ENCODE measurements around the gene TMEM270. TPM values are rescaled to one million over a fixed set of nuclear protein-coding genes. Genes with fewer than 3 reads are reported as not detected.

The TMEM270 gene
- polyA plus RNA-seq, 1 donor from 2014 or later, result not detected

DNA sequence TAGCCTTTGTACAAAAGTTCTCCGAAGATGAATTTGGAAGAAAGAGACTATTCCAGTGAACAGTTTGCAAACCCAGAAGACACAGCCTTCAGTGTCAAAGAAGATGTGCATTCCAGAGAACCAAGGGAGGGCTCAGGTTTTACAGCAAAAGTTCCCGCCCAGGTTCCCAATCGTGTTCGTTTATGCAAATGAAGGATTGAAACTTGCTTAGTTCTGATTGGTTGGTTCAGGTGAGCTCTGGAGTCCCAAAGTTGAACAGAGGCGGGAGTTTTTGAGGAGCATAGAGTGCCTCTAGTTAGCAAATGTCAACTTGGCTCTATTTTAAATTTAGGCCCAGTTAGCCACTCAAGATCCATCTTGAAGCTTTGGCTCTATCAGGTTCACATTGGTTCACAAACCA lies 51.3 kb downstream of the TMEM270 start:
- Histone ChIP-seq H2AFZ (ENCODE audit: low read depth, low read length) (no peak overlapping the region), H3K36me3 (ENCODE audit: insufficient read depth, low read length) (no peaks in the 10 kb centered on the region), H3K4me3 (ENCODE audit: low read length) (no peak overlapping the region), H3K27ac (ENCODE audit: low read length) (no peak overlapping the region), H3K9me3 (ENCODE audit: low read length) (no peaks in the 10 kb centered on the region), H3K79me2 (replicated peaks; ENCODE audit: insufficient read depth, low read length) (no peaks in the 10 kb centered on the region), H3F3A (ENCODE audit: insufficient read depth, low read length, poor library complexity, severe bottlenecking) (no peaks in the 10 kb centered on the region), H3K27me3 (ENCODE audit: insufficient read depth, low read depth, low read length) (no peaks in the 10 kb centered on the region), H3K9me2 (ENCODE audit: insufficient read depth, low read length) (no peaks in the 10 kb centered on the region), H3K4me2 (ENCODE audit: low read length) (no peak overlapping the region), H3K9ac (ENCODE audit: low read length) (no peak overlapping the region), H4K20me1 (ENCODE audit: insufficient read depth) (no peaks in the 10 kb centered on the region)
- TF ChIP-seq RAD21 (conservative IDR thresholded peaks at IDR 0.05) (no peak), SMC3 (conservative IDR thresholded peaks at IDR 0.05; ENCODE audit: poor library complexity) (no peak), EP300 (conservative IDR thresholded peaks at IDR 0.05; ENCODE audit: poor library complexity, severe bottlenecking) (no peak), POLR2AphosphoS5 (IDR thresholded peaks at IDR 0.05) (no peak), TAF1 (IDR thresholded peaks at IDR 0.05; ENCODE audit: low read depth) (no peak), MXI1 (conservative IDR thresholded peaks at IDR 0.05; ENCODE audit: poor library complexity, severe bottlenecking) (no peak), EZH2 (IDR thresholded peaks at IDR 0.05; ENCODE audit: borderline replicate concordance, insufficient read depth, low read length, poor library complexity, severe bottlenecking) (no peak)
- TF ChIP-seq, protein P1, sequence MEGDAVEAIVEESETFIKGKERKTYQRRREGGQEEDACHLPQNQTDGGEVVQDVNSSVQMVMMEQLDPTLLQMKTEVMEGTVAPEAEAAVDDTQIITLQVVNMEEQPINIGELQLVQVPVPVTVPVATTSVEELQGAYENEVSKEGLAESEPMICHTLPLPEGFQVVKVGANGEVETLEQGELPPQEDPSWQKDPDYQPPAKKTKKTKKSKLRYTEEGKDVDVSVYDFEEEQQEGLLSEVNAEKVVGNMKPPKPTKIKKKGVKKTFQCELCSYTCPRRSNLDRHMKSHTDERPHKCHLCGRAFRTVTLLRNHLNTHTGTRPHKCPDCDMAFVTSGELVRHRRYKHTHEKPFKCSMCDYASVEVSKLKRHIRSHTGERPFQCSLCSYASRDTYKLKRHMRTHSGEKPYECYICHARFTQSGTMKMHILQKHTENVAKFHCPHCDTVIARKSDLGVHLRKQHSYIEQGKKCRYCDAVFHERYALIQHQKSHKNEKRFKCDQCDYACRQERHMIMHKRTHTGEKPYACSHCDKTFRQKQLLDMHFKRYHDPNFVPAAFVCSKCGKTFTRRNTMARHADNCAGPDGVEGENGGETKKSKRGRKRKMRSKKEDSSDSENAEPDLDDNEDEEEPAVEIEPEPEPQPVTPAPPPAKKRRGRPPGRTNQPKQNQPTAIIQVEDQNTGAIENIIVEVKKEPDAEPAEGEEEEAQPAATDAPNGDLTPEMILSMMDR (IDR thresholded peaks at IDR 0.05; ENCODE audit: poor library complexity, severe bottlenecking), result no peak
- TF ChIP-seq, protein P2, sequence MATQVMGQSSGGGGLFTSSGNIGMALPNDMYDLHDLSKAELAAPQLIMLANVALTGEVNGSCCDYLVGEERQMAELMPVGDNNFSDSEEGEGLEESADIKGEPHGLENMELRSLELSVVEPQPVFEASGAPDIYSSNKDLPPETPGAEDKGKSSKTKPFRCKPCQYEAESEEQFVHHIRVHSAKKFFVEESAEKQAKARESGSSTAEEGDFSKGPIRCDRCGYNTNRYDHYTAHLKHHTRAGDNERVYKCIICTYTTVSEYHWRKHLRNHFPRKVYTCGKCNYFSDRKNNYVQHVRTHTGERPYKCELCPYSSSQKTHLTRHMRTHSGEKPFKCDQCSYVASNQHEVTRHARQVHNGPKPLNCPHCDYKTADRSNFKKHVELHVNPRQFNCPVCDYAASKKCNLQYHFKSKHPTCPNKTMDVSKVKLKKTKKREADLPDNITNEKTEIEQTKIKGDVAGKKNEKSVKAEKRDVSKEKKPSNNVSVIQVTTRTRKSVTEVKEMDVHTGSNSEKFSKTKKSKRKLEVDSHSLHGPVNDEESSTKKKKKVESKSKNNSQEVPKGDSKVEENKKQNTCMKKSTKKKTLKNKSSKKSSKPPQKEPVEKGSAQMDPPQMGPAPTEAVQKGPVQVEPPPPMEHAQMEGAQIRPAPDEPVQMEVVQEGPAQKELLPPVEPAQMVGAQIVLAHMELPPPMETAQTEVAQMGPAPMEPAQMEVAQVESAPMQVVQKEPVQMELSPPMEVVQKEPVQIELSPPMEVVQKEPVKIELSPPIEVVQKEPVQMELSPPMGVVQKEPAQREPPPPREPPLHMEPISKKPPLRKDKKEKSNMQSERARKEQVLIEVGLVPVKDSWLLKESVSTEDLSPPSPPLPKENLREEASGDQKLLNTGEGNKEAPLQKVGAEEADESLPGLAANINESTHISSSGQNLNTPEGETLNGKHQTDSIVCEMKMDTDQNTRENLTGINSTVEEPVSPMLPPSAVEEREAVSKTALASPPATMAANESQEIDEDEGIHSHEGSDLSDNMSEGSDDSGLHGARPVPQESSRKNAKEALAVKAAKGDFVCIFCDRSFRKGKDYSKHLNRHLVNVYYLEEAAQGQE (IDR thresholded peaks at IDR 0.05; ENCODE audit: borderline replicate concordance), result no peak

Other genes starting within 250 kb of the TMEM270 start
- 1.8 TPM in 1 of 2 replicates, not detected in the other for gene MLXIPL, start 236.6 kb upstream of the TMEM270 start, polyA plus RNA-seq
- 52.7 and 56.3 TPM in 2 replicates for gene VPS37D, start 193.3 kb upstream of the TMEM270 start, polyA plus RNA-seq
- gene DNAJC30, start 177.7 kb upstream of the TMEM270 start, polyA plus RNA-seq, result 1.1 and 1.3 TPM in 2 replicates
- 75.9 and 82.9 TPM in 2 replicates for gene BUD23, start 177.6 kb upstream of the TMEM270 start, polyA plus RNA-seq
- 123 and 144 TPM in 2 replicates for gene STX1A, start 141.5 kb upstream of the TMEM270 start, polyA plus RNA-seq
- 12.8 and 26.0 TPM in 2 replicates for gene ABHD11, start 122.4 kb upstream of the TMEM270 start, polyA plus RNA-seq
- not detected in 2 replicates for gene CLDN3, start 90.9 kb upstream of the TMEM270 start, polyA plus RNA-seq
- 0.09 TPM in 1 of 2 replicates, not detected in the other for gene CLDN4, start 30.2 kb upstream of the TMEM270 start, polyA plus RNA-seq
- 1.8 and 2.4 TPM in 2 replicates for gene METTL27, start 18.6 kb upstream of the TMEM270 start, polyA plus RNA-seq
- 0.16 TPM in 1 of 2 replicates, not detected in the other for gene ELN, start 167.0 kb downstream of the TMEM270 start, polyA plus RNA-seq
- 21.1 and 23.5 TPM in 2 replicates for gene LIMK1, start 222.6 kb downstream of the TMEM270 start, polyA plus RNA-seq

Measured in neural cell (in vitro differentiated cells).